ENCODE results near the gene OPCML.

GRCh38 chr11:132463295-132464002 is 1068.9 kb downstream of the OPCML start:
- TF ChIP-seq, protein P1, sequence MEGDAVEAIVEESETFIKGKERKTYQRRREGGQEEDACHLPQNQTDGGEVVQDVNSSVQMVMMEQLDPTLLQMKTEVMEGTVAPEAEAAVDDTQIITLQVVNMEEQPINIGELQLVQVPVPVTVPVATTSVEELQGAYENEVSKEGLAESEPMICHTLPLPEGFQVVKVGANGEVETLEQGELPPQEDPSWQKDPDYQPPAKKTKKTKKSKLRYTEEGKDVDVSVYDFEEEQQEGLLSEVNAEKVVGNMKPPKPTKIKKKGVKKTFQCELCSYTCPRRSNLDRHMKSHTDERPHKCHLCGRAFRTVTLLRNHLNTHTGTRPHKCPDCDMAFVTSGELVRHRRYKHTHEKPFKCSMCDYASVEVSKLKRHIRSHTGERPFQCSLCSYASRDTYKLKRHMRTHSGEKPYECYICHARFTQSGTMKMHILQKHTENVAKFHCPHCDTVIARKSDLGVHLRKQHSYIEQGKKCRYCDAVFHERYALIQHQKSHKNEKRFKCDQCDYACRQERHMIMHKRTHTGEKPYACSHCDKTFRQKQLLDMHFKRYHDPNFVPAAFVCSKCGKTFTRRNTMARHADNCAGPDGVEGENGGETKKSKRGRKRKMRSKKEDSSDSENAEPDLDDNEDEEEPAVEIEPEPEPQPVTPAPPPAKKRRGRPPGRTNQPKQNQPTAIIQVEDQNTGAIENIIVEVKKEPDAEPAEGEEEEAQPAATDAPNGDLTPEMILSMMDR (IDR thresholded peaks at IDR 0.05), result no peak
- TF ChIP-seq POLR2AphosphoS5 (IDR thresholded peaks at IDR 0.05), result no peak

Data from prostate gland (tissue), 2 donors.